Erythroblast (primary cell): ENCODE data around the gene IGHMBP2.

Source experiments
- GATA1 ChIP-seq: IDR thresholded peaks from 2 replicates; pipeline ENCODE4 v1.6.1; 2011; ENCODE audit warnings: low read depth, mild to moderate bottlenecking, control low read depth, low read length, moderate library complexity
- POLR2A ChIP-seq: IDR thresholded peaks from 2 replicates; pipeline ENCODE4 v1.6.1; 2011; ENCODE audit warnings: mild to moderate bottlenecking, low read length

- TF ChIP-seq POLR2A (no peak), GATA1 (no peak)
These were observed 74.9 kb downstream of the IGHMBP2 start for GRCh38 chr11:68978626-68978930.
